Chondrocyte (in vitro differentiated cells): ENCODE results near the gene UHRF1. TPM values are rescaled to one million over a fixed set of nuclear protein-coding genes. Genes with fewer than 3 reads are reported as not detected.
"Not testable (repeated sequence)": the region's sequence is repeated elsewhere in the genome, so short reads cannot be mapped to it uniquely, and the experiment has no call there.

ENCODE experiments used
- DNase-seq: peaks from one replicate; pipeline ENCODE4 v3.0.0; 2021; ENCODE audit warnings: mixed read lengths, low spot score
- H3K27ac Mint-ChIP-seq: one replicate; pipeline ENCODE4 v1.8.0; 2021; ENCODE audit warnings: mild to moderate bottlenecking, moderate library complexity, mixed read lengths; ENCODE audit not compliant: unreplicated experiment
- H3K27me3 Mint-ChIP-seq: 2 replicates; pipeline ENCODE4 v1.8.0; 2021; ENCODE audit warnings: low read depth, mixed read lengths
- H3K36me3 Mint-ChIP-seq: 2 replicates; pipeline ENCODE4 v1.8.0; 2021; ENCODE audit warnings: low read depth, mixed read lengths
- H3K4me1 Mint-ChIP-seq: 2 replicates; pipeline ENCODE4 v1.8.0; 2021; ENCODE audit warnings: low read depth, mild to moderate bottlenecking, mixed read lengths
- H3K4me3 Mint-ChIP-seq: one replicate; pipeline ENCODE4 v1.8.0; 2021; ENCODE audit warnings: mild to moderate bottlenecking, moderate library complexity, mixed read lengths; ENCODE audit not compliant: unreplicated experiment
- H3K9me3 Mint-ChIP-seq: 2 replicates; pipeline ENCODE4 v1.8.0; 2021; ENCODE audit warnings: low read depth, mixed read lengths
- CTCF ChIP-seq: fragments of 200-600 bp; sonication (generic); IDR thresholded peaks from 2 replicates; pipeline ENCODE4 v1.5.0; 2021; ENCODE audit warnings: antibody characterized with exemption, mild to moderate bottlenecking, moderate library complexity
- total RNA-seq: library from RNA; stranded (reverse); gene quantifications from 3 replicates; pipeline ENCODE4 v1.2.1, GENCODE V29; 2021

Gene UHRF1
- total RNA-seq, 1 donor from 2014 or later: 17.4 TPM

GRCh38 chr19:4951656-4952055, 42.4 kb downstream of the UHRF1 start:
- Mint-ChIP-seq H3K36me3 (peaks cover 21% of the 10 kb centered on the region), H3K4me3 (no peak overlapping the region), H3K27me3 (no peaks in the 10 kb centered on the region), H3K4me1 (no peaks in the 10 kb centered on the region), H3K27ac (no peak overlapping the region), H3K9me3 (no peaks in the 10 kb centered on the region)
- DNase-seq: no peak
- no peak for TF ChIP-seq CTCF

- peaks cover 17% of the 10 kb centered on the region for H3K36me3 Mint-ChIP-seq
Measured at GRCh38 chr19:4952945-4953344, 43.6 kb downstream of the UHRF1 start.

GRCh38 chr19:4954320-4955149, 45.2 kb downstream of the UHRF1 start:
- peak overlapping the region; percentile 12 for H3K27ac Mint-ChIP-seq
- H3K4me1 Mint-ChIP-seq, H3K27me3 Mint-ChIP-seq, H3K9me3 Mint-ChIP-seq, H3K4me3 Mint-ChIP-seq, DNase-seq: not testable (repeated sequence)
- H3K36me3 Mint-ChIP-seq: peaks cover 19% of the 10 kb centered on the region

More at GRCh38 chr19:4952945-4953344, 43.6 kb downstream of the UHRF1 start:
- no peak for DNase-seq
- Mint-ChIP-seq H3K27ac (no peak overlapping the region), H3K9me3 (no peaks in the 10 kb centered on the region), H3K4me3 (no peak overlapping the region), H3K4me1 (no peaks in the 10 kb centered on the region), H3K27me3 (no peaks in the 10 kb centered on the region)
- no peak for TF ChIP-seq CTCF

GRCh38 chr19:4955274-4955673, 46.0 kb downstream of the UHRF1 start:
- no peaks in the 10 kb centered on the region for H3K27me3 Mint-ChIP-seq
- no peak overlapping the region for H3K27ac Mint-ChIP-seq
- peaks cover 19% of the 10 kb centered on the region for H3K36me3 Mint-ChIP-seq
- no peak overlapping the region for H3K4me3 Mint-ChIP-seq
- H3K9me3 Mint-ChIP-seq: no peaks in the 10 kb centered on the region
- no peaks in the 10 kb centered on the region for H3K4me1 Mint-ChIP-seq
- no peak for TF ChIP-seq CTCF
- DNase-seq: no peak

GRCh38 chr19:4957981-4958380, 48.7 kb downstream of the UHRF1 start:
- Mint-ChIP-seq H3K27ac (no peak overlapping the region), H3K27me3 (no peaks in the 10 kb centered on the region), H3K4me1 (no peaks in the 10 kb centered on the region), H3K36me3 (peaks cover 15% of the 10 kb centered on the region), H3K4me3 (no peak overlapping the region), H3K9me3 (no peaks in the 10 kb centered on the region)
- no peak for DNase-seq
- TF ChIP-seq CTCF: no peak
